ENCODE data around the gene SKIC2. TPM values are rescaled to one million over a fixed set of nuclear protein-coding genes. Genes with fewer than 3 reads are reported as not detected.

Gene SKIC2
- total and polyA plus RNA-seq, 10 of the 15 experiments (the other 5 are each of a cell fraction or from before 2014, with no cell fraction given): 3.3 to 79.2 (median 32.5) TPM

- TF ChIP-seq BCLAF1 (IDR thresholded peaks at IDR 0.05): no peak
- peak; percentile 97 for TF ChIP-seq IKZF1 (conservative IDR thresholded peaks at IDR 0.05)
- TF ChIP-seq TCF12 (IDR thresholded peaks at IDR 0.05; ENCODE audit: low read depth, low read length): 0 out of 2 replicates have a peak, but pooled peaks have one; percentile 52
- TF ChIP-seq USF2 (IDR thresholded peaks at IDR 0.05; ENCODE audit: borderline replicate concordance, low read depth, low read length): no peak; the same call in 1 of the 2 replicates
- peak; percentile 68; the same call in 1 of the 2 replicates for TF ChIP-seq BACH1 (IDR thresholded peaks at IDR 0.05; ENCODE audit: borderline replicate concordance)
- peak; percentile 89 for TF ChIP-seq LARP7 (IDR thresholded peaks at IDR 0.05)
- no peak; the same call in 1 of the 2 replicates for TF ChIP-seq RAD51 (IDR thresholded peaks at IDR 0.05)
- peak; percentile 89; the same call in 1 of the 2 replicates for TF ChIP-seq ATF3 (IDR thresholded peaks at IDR 0.05; ENCODE audit: borderline replicate concordance, extremely low read depth, low read depth, low read length)
- TF ChIP-seq POLR2AphosphoS2 (IDR thresholded peaks at IDR 0.05; ENCODE audit: low read depth, low read length): peak; percentile 11; the same call in 1 of the 2 replicates
- no peak; the same call in 1 of the 2 replicates for TF ChIP-seq IRF4 (IDR thresholded peaks at IDR 0.05; ENCODE audit: low read depth, low read length)
- TF ChIP-seq STAT3 (IDR thresholded peaks at IDR 0.05; ENCODE audit: low read depth, low read length): no peak
- no peak for TF ChIP-seq BRCA1 (IDR thresholded peaks at IDR 0.05; ENCODE audit: low read depth, low read length)
- peak; percentile 92 for TF ChIP-seq RELB (IDR thresholded peaks at IDR 0.05; ENCODE audit: low read depth)
- no peak; the same call in 1 of the 2 replicates for TF ChIP-seq JUNB (IDR thresholded peaks at IDR 0.05)
- TF ChIP-seq MEF2B (IDR thresholded peaks at IDR 0.05; ENCODE audit: partially characterized antibody, poor library complexity, severe bottlenecking): peak; percentile 84
- no peak for TF ChIP-seq CBX5 (IDR thresholded peaks at IDR 0.05; ENCODE audit: low read depth)
- TF ChIP-seq YBX1 (IDR thresholded peaks at IDR 0.05): no peak
- peak; percentile 17 for TF ChIP-seq NR2C1 (IDR thresholded peaks at IDR 0.05)
- no peak for TF ChIP-seq SMC3 (IDR thresholded peaks at IDR 0.05; ENCODE audit: borderline replicate concordance, low read length)
Observed at GRCh38 chr6:31971993-31972708, 13.2 kb downstream of the SKIC2 start, which contains the start of gene DXO (continued).

Data from GM12878 (cell line).